Endothelial cell of umbilical vein (primary cell): Measurements from ENCODE around the gene LSM14B. TPM values are rescaled to one million over a fixed set of nuclear protein-coding genes. Genes with fewer than 3 reads are reported as not detected.

ENCODE experiments used
- BruUV-seq: library from RNA; stranded (reverse); fragments of 400-500 nt; replicated peaks from 2 replicates; lab custom pipeline; 2021; lab: Mats Ljungman, UMichigan
- CTCF ChIA-PET: fragments of 300-600, 350-600 bp; sonication (Branson Sonifier 250); formaldehyde crosslinking; loops from one replicate; lab custom pipeline; 2021; ENCODE audit warnings: antibody characterized with exemption, inconsistent platforms; lab: Charles Lee
- POLR2A ChIA-PET: fragments of 300-600, 350-600 bp; sonication (Branson Sonifier 250); formaldehyde crosslinking; loops from one replicate; lab custom pipeline; 2021; ENCODE audit warnings: antibody characterized with exemption, inconsistent platforms; lab: Charles Lee
- DNase-seq: peaks from one replicate; pipeline ENCODE4 v3.0.0-alpha.2; 2011; ENCODE audit warnings: low read depth, low spot score
- FAIRE-seq: peaks from 2 replicates; lab custom pipeline; 2011; peaks lifted over from hg19 to GRCh38; lab: Jason Lieb, UNC
- H2AFZ ChIP-seq: 2 replicates; pipeline ENCODE4 v1.6.0; 2012; ENCODE audit warnings: low read depth, low read length, control low read depth, inconsistent platforms
- H3K27ac ChIP-seq: 2 replicates; pipeline ENCODE4 v1.5.1; 2011; ENCODE audit warnings: low read depth, mild to moderate bottlenecking, control low read depth, low read length, moderate library complexity; ENCODE audit not compliant: insufficient read depth
- H3K27me3 ChIP-seq, 2 experiments: 2 replicates each; pipeline versions ENCODE4 v1.6.0 to v1.6.1; 2011; ENCODE audit warnings: low read length in 2 of 2, mixed read lengths in 1 of 2; ENCODE audit not compliant: control insufficient read depth in 2 of 2, insufficient read depth in 2 of 2
- H3K36me3 ChIP-seq, 2 experiments: 2 replicates in 1 of 2; 3 replicates in 1 of 2; pipeline ENCODE4 v1.5.1; 2011; ENCODE audit warnings: low read length in 2 of 2, mild to moderate bottlenecking in 1 of 2, moderate library complexity in 1 of 2; ENCODE audit not compliant: control insufficient read depth in 2 of 2, insufficient read depth in 2 of 2; ENCODE audit errors: extremely low read depth in 1 of 2
- H3K4me1 ChIP-seq: 3 replicates; pipeline ENCODE4 v1.5.1; 2011; ENCODE audit warnings: mild to moderate bottlenecking, low read length; ENCODE audit not compliant: control insufficient read depth, insufficient read depth; ENCODE audit errors: extremely low read depth
- H3K4me2 ChIP-seq: 2 replicates; pipeline ENCODE4 v1.6.1; 2011; ENCODE audit warnings: low read length, control low read depth, mixed read lengths; ENCODE audit not compliant: insufficient read depth
- H3K4me3 ChIP-seq, 3 experiments: fragments of 200-600 bp in 1 of 3; sonication (generic), shearing (Covaris generic) in 1 of 3; replicated peaks in 1 of 3; 2 replicates each; pipeline ENCODE4 v1.5.1; 2011 to 2016; ENCODE audit warnings: control low read depth in 3 of 3, low read length in 3 of 3, mild to moderate bottlenecking in 2 of 3, inconsistent platforms in 1 of 3, low read depth in 1 of 3, moderate library complexity in 1 of 3; ENCODE audit not compliant: insufficient read depth in 1 of 3
- H3K79me2 ChIP-seq: 2 replicates; pipeline ENCODE4 v1.6.0; 2012; ENCODE audit warnings: low read length, inconsistent platforms; ENCODE audit not compliant: control insufficient read depth, insufficient read depth
- H3K9ac ChIP-seq: replicated peaks from 2 replicates; pipeline ENCODE3; 2011; ENCODE audit warnings: low read length, control low read depth; ENCODE audit not compliant: insufficient read depth; ENCODE audit errors: extremely low read depth
- H3K9me1 ChIP-seq: replicated peaks from 3 replicates; pipeline ENCODE4 v1.6.0; 2011; ENCODE audit warnings: mild to moderate bottlenecking, low read length; ENCODE audit not compliant: control insufficient read depth, insufficient read depth; ENCODE audit errors: extremely low read depth
- H3K9me3 ChIP-seq: replicated peaks from 2 replicates; pipeline ENCODE4 v1.5.1; 2012; ENCODE audit warnings: low read length, inconsistent platforms; ENCODE audit not compliant: control insufficient read depth, insufficient read depth
- H4K20me1 ChIP-seq: replicated peaks from 2 replicates; pipeline ENCODE3; 2011; ENCODE audit warnings: mild to moderate bottlenecking, low read length; ENCODE audit not compliant: control insufficient read depth, insufficient read depth; ENCODE audit errors: extremely low read depth
- EZH2 ChIP-seq: IDR thresholded peaks from 2 replicates; pipeline ENCODE4 v1.6.1; 2012; ENCODE audit warnings: borderline replicate concordance, low read depth, mild to moderate bottlenecking, moderate library complexity, low read length, inconsistent platforms; ENCODE audit not compliant: severe bottlenecking
- MYC ChIP-seq: IDR thresholded peaks from one replicate; pipeline ENCODE4 v1.6.1; 2011; ENCODE audit warnings: mild to moderate bottlenecking, low read depth, low read length
- dilution Hi-C: fragments of 300-500 bp; cut with MboI; formaldehyde crosslinking; loops from one replicate; pipeline ENCODE4 v1.15.0; 2019; ENCODE audit warnings: low sequenced_read_pairs; ENCODE audit not compliant: extremely low pct_ligation_motif_present
- intact Hi-C: fragments of 100-400 bp; cut with micrococcal nuclease; formaldehyde crosslinking; loops from one replicate; pipeline ENCODE4 v1.10.0; 2022
- polyA plus RNA-seq, 4 experiments: library from polyadenylated mRNA; depleted of rRNA in 3 of 4; stranded (reverse) in 3 of 4; unstranded in 1 of 4; fragments of >200 nt; gene quantifications; 2 replicates each; pipeline versions ENCODE4 v1.2.1 to v1.2.3, GENCODE V29; 2011 to 2012; ENCODE audit warnings: missing spikeins in 1 of 4
- total RNA-seq: library from RNA; stranded (reverse); gene quantifications from 2 replicates; pipeline ENCODE4 v1.2.3, GENCODE V29; 2021
- TF ChIP-seq, protein P1 (sequence below), 2 donors: IDR thresholded peaks; 1 replicate in 1 of 2; 2 replicates in 1 of 2; pipeline ENCODE4 v1.5.1; 2011; ENCODE audit warnings: low read length in 2 of 2, mild to moderate bottlenecking in 2 of 2, moderate library complexity in 2 of 2, control low read depth in 1 of 2, inconsistent platforms in 1 of 2, low read depth in 1 of 2; ENCODE audit not compliant: insufficient read depth in 1 of 2; ENCODE audit errors: extremely low read depth in 1 of 2

Gene LSM14B
- total and polyA plus RNA-seq, 2 donors (not counting 3 experiments of a cell fraction or from before 2014, with no cell fraction given): 32.5 to 34.0 TPM

DNA sequence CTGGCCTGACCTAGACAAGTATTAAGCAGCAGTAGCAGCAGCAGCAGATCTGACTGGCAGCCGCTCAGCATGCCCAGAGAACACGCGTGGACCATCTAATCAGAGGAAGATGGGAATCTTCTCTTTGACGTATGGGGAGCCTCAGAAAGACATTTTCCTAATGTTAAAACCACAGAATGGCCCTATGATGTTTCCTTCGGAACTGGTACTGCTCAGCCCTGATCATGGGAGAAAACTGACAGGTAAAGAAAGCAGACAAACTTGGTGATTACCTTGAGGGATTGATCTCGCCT lies 14.8 kb downstream of the LSM14B start:
- DNase-seq: no peak
- TF ChIP-seq, protein P1, sequence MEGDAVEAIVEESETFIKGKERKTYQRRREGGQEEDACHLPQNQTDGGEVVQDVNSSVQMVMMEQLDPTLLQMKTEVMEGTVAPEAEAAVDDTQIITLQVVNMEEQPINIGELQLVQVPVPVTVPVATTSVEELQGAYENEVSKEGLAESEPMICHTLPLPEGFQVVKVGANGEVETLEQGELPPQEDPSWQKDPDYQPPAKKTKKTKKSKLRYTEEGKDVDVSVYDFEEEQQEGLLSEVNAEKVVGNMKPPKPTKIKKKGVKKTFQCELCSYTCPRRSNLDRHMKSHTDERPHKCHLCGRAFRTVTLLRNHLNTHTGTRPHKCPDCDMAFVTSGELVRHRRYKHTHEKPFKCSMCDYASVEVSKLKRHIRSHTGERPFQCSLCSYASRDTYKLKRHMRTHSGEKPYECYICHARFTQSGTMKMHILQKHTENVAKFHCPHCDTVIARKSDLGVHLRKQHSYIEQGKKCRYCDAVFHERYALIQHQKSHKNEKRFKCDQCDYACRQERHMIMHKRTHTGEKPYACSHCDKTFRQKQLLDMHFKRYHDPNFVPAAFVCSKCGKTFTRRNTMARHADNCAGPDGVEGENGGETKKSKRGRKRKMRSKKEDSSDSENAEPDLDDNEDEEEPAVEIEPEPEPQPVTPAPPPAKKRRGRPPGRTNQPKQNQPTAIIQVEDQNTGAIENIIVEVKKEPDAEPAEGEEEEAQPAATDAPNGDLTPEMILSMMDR (IDR thresholded peaks at IDR 0.05; ENCODE audit: extremely low read depth in 1 of 2, insufficient read depth in 1 of 2, low read depth in 1 of 2, low read length in 2 of 2): no peak
- TF ChIP-seq MYC: no peak
- TF ChIP-seq EZH2: no peak
- H4K20me1 ChIP-seq: peaks cover 7% of the 10 kb centered on the region
- ChIA-PET POLR2A (no interaction called here), CTCF (interaction anchor here (1.2 to 6.1 kb wide), 4 partner anchors 20 to 126 kb away, joined by 3 to 75 read pairs (median 16); no protein-coding TSS in a partner anchor)
- H3K79me2 ChIP-seq: peaks cover 34% of the 10 kb centered on the region
- no peak overlapping the region for H3K27ac ChIP-seq
- dilution Hi-C loops (no loop called here), intact Hi-C loops (loop anchor here (1.0 to 5.0 kb wide), 2 partner anchors 70 to 127 kb away; partner anchors contain the start of gene TAF4)
- H3K9me1 ChIP-seq: no peaks in the 10 kb centered on the region
- no peaks in the 10 kb centered on the region for H3K4me1 ChIP-seq
- FAIRE-seq: no peak
- no peak overlapping the region for H2AFZ ChIP-seq
- H3K27me3 ChIP-seq: no peaks in the 10 kb centered on the region
- H3K4me3 ChIP-seq: no peak overlapping the region
- no peak overlapping the region for H3K9ac ChIP-seq
- no peak overlapping the region for H3K4me2 ChIP-seq
- H3K36me3 ChIP-seq: peaks cover 40 to 66% of the 10 kb centered on the region in 2 experiments
- no TSS peak for BruUV-seq
- H3K9me3 ChIP-seq: no peaks in the 10 kb centered on the region

DNA sequence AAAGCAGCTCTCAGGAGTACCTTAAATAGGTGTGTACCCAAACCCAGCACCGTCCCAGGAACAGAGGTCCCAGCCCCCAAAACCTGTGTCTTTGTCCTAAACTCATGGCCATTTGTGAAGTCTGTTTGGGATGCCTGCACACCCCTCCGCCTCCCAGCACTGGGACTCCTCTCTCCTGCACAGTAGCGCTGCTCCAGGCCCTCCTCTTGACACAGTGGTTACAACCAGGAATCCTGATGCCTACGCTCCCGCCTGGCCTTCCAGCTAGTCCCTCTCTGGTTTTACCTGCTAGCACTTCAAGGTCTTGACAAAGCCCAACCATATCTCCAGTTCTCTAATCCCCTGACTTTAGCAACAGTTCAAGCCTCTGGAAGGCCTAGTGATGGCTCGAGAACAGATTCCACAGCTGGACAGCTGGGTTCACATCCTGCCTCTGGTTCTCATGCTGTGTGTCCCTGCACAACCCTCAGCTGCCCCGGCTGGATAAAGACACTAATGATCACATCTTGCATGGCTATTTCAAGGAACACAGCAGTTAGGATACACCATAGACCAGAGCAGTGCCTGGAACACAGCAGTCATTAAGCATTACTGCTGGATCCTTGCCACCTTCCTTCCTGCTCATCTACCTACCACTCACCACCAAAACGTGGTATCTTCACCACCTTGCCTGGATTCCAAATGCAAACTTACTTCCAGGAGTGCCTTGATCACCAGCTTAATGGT lies 15.4 kb downstream of the LSM14B start:
- Histone ChIP-seq H3K4me2 (no peak overlapping the region), H3K79me2 (peaks cover 40% of the 10 kb centered on the region), H3K27me3 (no peaks in the 10 kb centered on the region), H3K9me1 (no peaks in the 10 kb centered on the region), H3K36me3 (peaks cover 40 to 61% of the 10 kb centered on the region in 2 experiments), H4K20me1 (peaks cover 7% of the 10 kb centered on the region), H3K4me3 (no peak overlapping the region), H3K9ac (no peak overlapping the region), H3K9me3 (no peaks in the 10 kb centered on the region), H2AFZ (no peak overlapping the region), H3K4me1 (no peaks in the 10 kb centered on the region), H3K27ac (no peak overlapping the region)
- intact Hi-C loops (loop anchor here (1.0 to 5.0 kb wide), 2 partner anchors 70 to 127 kb away; partner anchors contain the start of gene TAF4), dilution Hi-C loops (no loop called here)
- FAIRE-seq: peak; percentile 31
- no peak for DNase-seq
- POLR2A ChIA-PET: no interaction called here
- TF ChIP-seq, protein P1 (IDR thresholded peaks at IDR 0.05; ENCODE audit: extremely low read depth in 1 of 2, insufficient read depth in 1 of 2, low read depth in 1 of 2, low read length in 2 of 2): no peak
- CTCF ChIA-PET: interaction anchor here (0.7 to 6.1 kb wide), 5 partner anchors 11 to 127 kb away, joined by 3 to 75 read pairs (median 4); no protein-coding TSS in a partner anchor
- no TSS peak for BruUV-seq
